T-helper 1 cell (primary cell): ENCODE data around the gene PHLDA3.

Experiments used
- DNase-seq, 5 donors: peaks; one replicate each; pipeline ENCODE4 v3.0.0-alpha.2; 2012 to 2020

Gene PHLDA3

DNA sequence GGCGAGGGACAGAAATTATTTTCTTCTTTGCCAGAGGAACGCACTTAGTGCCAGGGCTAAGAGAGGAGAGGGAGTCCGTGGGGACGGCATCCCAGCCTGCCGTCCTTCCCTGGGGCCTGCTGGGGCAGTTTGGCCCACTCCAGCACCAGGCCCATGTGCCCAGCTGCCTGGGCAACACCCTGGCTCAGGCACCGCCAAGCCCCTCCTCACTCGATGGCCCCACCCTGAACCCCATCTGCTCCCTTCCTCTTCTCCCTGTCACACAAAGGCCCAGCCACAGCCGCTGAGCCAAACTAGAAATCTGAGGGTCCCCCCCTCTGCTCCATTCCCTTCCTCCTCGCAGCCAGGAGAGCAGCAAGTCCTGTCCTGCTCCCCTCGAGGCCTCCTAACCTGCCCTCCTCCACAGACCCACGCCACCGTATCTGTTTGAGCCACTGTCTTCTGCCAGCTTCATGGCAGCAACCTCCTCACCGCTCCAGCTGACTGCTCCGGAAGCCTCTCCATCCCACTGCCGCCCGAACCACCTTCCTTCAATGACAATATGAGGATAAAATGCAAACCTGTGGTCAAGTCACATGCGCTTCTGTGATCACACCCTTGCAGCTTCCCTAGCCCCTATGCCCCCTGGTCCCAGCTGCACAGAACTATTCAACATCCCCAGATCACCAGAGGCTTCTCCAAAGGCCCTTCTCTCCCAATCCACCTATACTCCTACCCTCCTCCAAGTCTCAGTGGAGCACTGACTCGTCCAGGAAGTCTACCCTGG is 39.1 kb downstream of the PHLDA3 start:
- DNase-seq, result no peak

DNA sequence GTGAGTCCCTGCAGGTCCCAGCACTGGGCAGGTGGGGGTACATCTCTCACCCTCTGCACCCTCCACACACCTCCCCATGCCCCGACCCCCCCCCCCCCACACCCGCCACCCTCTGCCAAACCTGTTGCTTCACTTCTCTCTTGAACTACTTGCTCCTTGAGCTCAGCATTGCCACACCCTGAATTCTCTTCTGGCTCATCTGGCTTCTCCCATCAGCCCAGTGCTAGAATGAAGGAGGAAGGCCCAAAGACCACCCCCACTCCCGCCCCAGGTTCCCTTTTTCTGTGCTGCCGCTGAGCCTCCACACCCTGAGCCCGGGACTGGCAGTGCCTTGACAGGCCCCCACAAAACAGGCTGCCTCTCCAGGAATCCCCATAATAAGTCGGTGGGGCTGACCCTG is 41.0 kb downstream of the PHLDA3 start:
- DNase-seq, result no peak

GRCh38 chr1:201426479-201427310 is 42.3 kb downstream of the PHLDA3 start:
- no peak for DNase-seq

GRCh38 chr1:201424146-201424545 is 44.8 kb downstream of the PHLDA3 start:
- DNase-seq, result no peak

DNA sequence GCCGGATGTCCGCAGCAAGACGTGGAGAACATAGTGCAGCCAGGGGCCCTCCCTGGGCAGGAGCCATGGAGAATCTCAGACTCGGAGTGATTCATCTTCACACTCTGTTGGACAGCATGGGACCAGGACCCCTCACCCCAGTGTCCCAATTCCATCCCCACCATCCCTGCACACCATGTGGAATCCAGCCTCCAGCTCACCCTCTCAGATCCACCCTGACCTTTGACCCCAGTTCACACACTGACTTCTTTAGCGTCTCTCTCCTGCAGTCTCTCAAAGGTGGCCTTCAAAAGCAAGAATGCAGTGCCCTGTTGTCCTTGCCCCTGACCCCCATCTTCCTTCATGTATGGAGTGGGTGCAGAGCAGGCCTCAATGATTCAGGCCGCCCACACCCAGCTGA is 45.3 kb downstream of the PHLDA3 start:
- DNase-seq, result no peak

DNA sequence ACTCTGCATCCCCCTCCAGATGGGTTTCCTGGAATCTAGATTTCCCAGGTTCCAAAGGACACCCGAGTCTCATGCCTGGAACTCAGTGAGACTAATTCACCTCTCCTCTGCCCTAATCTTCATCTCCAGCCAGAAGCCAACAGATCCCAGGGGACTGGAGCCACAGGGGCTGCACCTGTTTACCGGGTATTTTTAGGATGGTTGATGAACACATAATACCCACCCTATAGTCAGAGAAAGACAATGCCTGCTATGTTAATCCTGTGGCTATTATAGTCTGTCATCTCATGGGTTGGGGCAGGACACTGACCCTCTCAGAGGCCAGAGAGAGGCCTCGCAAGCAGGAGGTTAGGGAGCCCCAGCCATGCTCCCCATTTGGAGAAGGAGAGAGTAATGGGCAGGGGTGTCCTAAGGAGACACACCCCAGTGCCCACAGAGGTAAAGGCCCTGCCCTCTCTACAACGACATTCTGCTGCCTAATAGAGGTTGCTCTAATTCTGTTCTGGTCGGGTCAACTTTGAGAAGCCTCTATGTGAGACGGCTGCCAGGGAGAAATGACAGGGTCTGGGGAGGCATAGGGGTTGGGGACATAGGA is 46.5 kb downstream of the PHLDA3 start:
- no peak for DNase-seq

- no peak for DNase-seq
Measured at GRCh38 chr1:201422026-201422425, 47.0 kb downstream of the PHLDA3 start.

DNA sequence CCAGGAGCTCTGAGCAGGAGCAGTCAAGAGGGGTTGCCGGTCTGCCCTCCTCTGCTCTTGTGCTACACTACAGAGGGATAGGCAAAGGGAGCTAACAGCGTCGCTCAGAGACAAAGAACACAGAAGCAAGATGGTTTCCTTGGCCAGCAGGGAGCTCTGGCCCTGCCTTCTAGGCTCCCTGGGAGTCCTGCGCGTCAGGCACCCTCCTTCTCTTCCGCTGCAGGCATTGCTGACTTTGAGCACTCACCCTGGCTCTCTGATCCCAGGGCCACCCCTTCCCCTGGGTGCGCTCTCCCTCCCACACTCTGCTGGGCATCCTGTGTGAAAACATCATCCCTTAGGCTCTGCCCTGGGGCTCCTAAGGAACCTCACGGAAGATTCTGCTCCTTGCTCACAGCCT is 47.9 kb downstream of the PHLDA3 start:
- no peak for DNase-seq

DNA sequence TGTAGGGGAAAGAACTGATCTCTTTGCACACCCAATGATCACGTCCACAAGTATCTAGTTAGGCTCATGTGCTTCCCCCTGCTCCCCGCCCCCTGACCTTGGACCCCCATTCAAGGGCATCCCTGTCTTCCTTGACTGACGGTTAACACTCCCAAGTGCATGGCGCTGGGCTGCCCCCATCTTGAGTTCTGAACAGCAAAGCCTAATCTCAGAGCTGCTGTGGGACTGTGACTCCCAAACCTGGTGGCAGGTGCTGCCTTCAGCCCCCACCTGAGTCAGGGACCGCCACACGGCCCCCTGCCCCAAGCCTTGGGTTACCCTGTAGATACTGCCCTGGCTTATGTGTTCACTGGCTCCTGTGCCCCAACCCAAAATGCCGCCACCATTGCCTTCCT is 48.4 kb downstream of the PHLDA3 start:
- no peak for DNase-seq

- no peak for DNase-seq
Measured at GRCh38 chr1:201419746-201420607, 49.0 kb downstream of the PHLDA3 start.

DNA sequence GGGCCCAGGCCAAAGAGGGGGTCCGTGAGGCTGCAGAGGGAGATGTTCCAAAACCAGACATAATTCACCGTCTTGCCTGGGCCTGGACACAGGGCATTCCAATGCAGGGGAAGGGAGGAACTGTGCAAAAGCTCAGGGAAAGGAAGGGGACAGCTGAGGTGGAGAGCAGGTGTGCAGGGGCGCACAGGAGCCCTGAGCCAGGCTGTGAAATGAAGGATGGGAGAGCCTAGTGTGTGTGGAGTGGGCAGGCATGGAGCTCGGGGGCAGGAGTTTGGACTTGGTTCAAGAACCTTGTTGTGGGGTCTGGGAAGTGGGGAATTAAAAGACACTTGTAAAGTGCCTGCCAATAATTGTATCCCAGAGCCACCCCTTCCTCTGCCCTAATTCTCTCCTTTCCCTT is 49.7 kb downstream of the PHLDA3 start:
- no peak for DNase-seq

GRCh38 chr1:201418461-201418860 is 50.5 kb downstream of the PHLDA3 start:
- no peak for DNase-seq
